Frontal cortex (tissue), 4 donors: ENCODE data around the gene GHRH. TPM values are rescaled to one million over a fixed set of nuclear protein-coding genes. Genes with fewer than 3 reads are reported as not detected.

Experiments used
- DNase-seq, 2 donors: peaks; one replicate each; pipeline ENCODE4 v3.0.0; 2012; ENCODE audit warnings: low spot score in 2 of 2
- FAIRE-seq: peaks from 2 replicates; lab custom pipeline; 2012; peaks lifted over from hg19 to GRCh38; lab: Jason Lieb, UNC
- total RNA-seq: library from RNA; depleted of rRNA; stranded (reverse); fragments of >200 nt; gene quantifications from one replicate; pipeline ENCODE4 v1.2.3, GENCODE V29; 2014
- donor health status: control.
- donor health status: control.
- donor health status: control.

GHRH gene
- total RNA-seq, 1 donor from 2014 or later: not detected

- DNase-seq (no peak), FAIRE-seq (no peak)
Observed at GRCh38 chr20:37243937-37244571, 17.6 kb downstream of the GHRH start.

- FAIRE-seq: no peak
- no peak for DNase-seq
Observed at GRCh38 chr20:37243076-37243936, 18.3 kb downstream of the GHRH start.

- FAIRE-seq: no peak
- no peak for DNase-seq
Observed at GRCh38 chr20:37242503-37242902, 19.1 kb downstream of the GHRH start.

DNA sequence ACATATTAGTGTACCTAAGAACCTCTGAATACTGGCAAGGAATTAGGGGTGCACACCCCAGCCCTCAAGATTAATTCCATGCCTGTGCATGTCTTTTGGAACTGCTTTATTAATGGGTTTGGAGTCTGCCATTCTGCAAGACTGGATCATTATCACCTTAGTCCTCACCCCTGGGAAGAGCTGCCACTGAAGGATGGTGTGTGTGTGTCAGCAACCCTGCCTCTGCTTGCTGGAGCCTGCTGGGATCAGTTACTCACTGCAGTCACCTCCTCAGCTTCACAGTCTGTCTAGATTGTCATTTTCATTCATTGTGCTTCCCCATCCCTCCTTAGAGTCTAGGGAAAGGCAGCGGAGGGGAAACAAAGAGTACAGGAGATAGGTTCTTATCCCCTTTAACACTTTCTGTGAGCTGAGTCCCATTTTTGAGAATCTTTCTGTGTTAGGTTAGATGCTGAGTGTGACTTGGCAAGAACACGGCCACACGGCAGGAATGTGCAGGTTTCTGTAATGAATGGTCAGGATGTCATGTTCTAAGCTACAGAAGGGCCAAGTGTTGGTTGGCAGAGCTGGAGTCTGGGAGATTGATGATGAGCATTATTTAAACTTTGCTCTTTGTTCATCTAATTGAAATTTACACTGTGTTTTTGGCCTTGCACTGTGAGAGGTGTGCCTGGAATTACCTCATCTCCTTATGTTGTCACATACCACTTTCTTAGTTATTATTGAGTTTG, 21.1 kb downstream of the GHRH start:
- FAIRE-seq (no peak), DNase-seq (no peak)

DNA sequence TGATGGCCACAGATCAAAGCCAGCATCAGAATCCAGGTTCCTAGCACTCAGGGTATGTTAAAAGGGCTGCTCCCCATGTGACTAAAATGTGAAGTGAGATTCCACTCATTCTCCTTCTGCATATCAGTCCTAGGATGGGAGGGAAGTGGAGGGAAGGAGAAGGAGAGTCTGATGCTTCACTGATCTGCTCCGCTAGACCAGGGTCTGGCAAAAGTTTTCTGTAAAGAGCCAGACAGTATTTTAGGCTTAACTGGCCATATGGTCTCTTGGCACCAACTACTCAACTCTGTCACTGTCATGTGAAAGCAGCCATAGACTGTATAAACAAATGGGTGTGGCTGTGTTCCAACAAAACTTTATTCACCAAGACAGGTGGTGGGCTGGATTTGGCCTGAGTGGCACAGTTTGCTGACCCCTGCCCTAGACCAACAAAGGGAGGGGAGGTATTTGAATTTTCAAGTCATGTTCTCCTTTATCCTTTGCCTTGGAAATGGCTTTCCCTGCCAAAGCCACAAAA, 22.6 kb downstream of the GHRH start:
- FAIRE-seq (no peak), DNase-seq (no peak)

DNA sequence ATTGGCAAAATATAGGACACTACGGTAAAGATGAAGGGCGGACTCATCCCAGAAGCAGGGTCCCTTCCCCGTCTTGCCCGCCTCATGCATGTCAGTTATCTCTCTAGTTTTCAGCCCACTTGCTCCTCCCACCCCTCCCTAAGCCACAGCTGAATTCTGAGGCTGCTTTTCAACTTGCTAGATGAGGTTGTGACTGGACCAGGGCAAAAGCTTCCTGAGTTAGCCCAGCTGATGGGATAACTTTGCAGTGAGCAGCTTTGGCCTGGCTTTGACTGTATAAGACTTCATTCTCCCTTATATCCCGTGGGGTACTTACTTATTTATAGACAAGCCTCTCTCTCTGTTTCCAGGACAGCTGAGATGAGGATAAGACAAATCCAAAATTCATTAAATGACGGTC, 23.2 kb downstream of the GHRH start:
- DNase-seq (no peak), FAIRE-seq (no peak)

- DNase-seq: no peak
- no peak for FAIRE-seq
Observed at GRCh38 chr20:37237656-37238055, 24.0 kb downstream of the GHRH start.

DNA sequence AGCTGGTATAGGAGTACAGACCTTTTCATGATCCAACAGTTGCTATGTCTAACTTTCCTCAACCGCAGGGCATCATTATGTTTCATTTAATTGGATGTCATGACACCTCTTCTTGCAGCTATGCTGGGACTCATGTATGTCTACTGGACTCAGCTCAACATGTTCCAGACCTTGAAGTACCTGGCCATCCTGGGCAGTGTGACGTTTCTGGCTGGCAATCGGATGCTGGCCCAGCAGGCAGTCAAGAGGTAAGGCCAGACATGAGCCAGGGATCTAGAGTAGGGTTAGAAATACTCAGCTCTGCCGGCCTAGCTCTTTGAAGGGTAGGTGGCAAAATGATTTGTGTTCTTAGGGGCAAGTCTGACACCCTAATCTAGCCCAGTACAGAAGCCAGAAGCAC, 25.2 kb downstream of the GHRH start:
- FAIRE-seq: no peak
- no peak for DNase-seq

- DNase-seq: no peak
- no peak for FAIRE-seq
Observed at GRCh38 chr20:37235065-37235464, 26.5 kb downstream of the GHRH start.

GRCh38 chr20:37234254-37234581, 27.4 kb downstream of the GHRH start:
- no peak for DNase-seq
- no peak for FAIRE-seq

DNA sequence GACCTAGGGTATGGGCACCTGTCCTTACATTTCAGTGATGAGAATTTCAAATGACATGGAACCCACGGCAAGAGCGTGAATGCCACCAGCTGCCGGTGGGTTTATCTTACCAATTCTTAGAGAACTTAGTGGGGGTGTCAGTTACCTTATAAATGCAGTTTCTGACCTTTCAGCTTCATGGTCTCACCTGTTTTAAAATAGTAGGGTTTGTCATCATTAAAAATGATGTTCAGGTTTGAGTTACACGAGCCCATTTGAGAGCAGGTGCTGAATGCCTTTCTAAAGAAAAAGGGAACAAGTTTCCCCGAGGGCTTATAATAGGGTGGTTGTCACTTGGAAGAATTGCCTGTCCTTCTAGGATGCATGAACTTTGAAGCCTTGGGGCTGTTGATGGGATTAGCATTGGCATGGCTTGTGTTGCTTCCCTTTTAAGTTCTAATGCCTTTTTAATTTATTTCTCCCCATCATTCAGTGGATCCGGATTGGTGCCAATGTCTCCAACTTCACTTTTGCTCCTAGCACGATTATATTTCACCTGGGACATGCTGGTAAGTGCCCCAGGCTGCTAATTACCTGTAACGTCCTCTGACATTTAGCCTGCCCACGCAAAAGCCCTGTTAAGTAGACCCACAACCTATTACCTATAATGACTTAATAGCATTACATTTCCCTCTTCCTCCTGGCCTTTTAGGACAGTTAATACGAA, 27.9 kb downstream of the GHRH start:
- DNase-seq (no peak), FAIRE-seq (no peak)

DNA sequence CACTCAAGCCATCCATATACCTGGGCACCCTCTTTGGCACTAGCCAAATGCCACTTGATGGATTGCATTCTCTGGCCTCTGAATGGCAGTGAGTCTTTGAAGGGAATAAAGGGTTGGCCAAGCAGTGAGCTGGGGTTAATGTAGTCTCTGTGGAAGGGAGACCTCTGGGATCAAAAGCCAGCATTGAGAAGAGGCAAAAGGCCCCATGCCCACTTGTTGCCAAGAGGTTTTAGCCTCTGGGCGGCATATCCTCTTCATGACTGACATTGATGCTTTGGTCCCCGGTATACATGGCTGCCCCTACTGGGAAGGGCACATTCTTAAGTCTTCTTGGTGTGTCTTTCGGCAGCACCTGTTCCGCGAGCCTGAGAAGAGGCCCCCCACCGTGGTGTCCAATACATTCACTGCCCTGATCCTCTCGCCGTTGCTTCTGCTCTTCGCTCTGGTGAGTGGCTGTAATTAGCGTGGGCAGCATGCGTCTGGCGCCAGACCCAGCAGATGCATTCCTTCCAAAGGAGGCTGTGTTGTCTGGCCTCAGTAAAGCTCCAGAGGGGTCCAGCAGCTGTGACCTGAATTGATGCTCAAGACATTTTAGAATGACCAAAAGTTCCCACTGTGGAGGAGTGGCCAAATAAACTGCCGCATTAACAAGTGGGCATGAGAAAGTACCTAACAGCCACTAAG, 29.5 kb downstream of the GHRH start:
- FAIRE-seq (no peak), DNase-seq (no peak)

DNA sequence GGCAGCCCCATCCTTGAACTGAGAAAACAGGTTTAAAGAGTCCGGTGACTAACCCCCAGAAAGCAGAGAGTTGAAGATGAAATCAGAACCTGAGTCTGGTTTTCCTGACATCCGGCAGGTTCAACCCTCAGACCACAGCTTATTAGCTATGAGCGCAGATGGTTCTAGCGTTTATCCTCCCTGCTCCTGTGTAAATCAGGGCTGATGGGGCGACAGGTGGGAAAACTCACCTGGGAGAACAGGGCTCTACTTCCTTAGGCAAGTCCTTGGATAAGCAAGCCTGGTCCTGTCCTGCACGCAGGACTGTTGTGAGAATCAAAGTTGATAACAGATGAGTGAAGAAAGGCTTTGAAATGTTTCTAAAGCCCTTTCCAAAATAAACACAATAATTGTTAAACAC, 31.4 kb downstream of the GHRH start:
- DNase-seq (no peak), FAIRE-seq (no peak)

- FAIRE-seq: no peak
Observed at GRCh38 chr20:37229357-37229756, 32.3 kb downstream of the GHRH start.

GRCh38 chr20:37228656-37229055, 33.0 kb downstream of the GHRH start:
- DNase-seq (no peak), FAIRE-seq (no peak)

More at GRCh38 chr20:37229357-37229756, 32.3 kb downstream of the GHRH start:
- DNase-seq: no peak

DNA sequence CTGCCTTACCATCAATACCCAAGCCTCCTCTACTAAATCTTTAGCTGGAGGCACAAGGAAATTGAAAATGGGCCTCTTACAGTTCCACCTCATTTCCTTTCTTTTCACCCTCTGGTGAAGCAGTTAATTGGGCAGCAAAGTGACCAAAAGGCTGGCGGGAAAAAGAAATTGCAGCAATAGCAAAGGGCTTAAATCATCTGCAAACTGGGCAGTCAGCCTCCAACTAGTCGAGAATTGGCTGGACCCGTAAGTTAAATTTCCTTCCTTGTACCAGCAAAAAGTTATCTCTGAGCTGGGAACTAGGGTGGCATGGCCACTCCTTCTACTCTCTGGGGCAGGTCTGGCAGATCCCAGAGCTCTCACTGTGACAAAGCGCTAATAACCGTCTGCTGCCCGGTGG, 33.5 kb downstream of the GHRH start:
- FAIRE-seq: no peak
- no peak for DNase-seq

- FAIRE-seq (no peak), DNase-seq (no peak)
Observed at GRCh38 chr20:37226889-37227288, 34.7 kb downstream of the GHRH start.

DNA sequence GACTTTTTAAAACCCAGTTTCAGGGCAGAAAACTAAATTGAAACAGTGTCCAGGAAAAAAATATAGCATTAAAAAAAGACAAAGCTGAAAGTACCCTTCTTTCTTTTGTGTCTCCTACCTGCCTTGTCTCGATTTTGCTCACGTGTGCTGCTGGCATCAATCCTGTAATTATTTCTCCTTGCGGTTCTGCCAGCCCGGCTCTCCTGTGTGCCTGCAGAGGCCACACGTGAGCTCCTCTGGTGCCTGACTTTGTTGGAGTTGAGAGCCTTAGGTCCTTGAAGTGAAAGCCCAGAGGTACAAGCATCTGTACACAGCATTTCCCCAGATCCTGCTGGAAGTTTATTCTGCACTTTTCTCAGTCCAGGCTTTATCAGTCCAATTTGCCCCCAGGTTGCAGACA, 36.5 kb downstream of the GHRH start:
- no peak for DNase-seq
- no peak for FAIRE-seq

DNA sequence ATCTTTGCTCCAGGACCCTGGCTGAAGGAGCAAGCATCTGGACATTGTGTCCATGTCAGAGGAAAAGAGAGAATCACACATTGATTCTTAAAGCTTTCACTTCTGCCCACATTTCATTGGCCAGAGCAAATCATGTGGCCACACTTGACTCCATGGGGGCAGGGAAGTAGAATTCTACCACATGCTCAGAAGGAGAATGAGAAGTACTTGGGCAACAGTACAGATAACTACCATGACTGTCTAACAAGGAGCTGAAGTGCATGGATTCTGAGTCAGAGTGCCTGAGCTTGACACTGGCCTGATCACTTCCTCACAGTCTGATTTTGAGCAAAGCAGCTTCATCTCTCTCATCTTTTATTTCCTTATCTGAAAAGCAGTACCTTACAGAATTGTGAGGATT, 38.6 kb downstream of the GHRH start:
- FAIRE-seq: no peak

GRCh38 chr20:37222086-37222485, 39.5 kb downstream of the GHRH start:
- FAIRE-seq: no peak
- no peak for DNase-seq

More for the DNA sequence above, 38.6 kb downstream of the GHRH start:
- DNase-seq: no peak
